Activated T-cell treated with anti-CD3 and anti-CD28 coated beads, Interleukin-2, amount 50 U/mL, for 4 hours (primary cell): ENCODE results near the gene CMYA5. TPM values are rescaled to one million over a fixed set of nuclear protein-coding genes. Genes with fewer than 3 reads are reported as not detected.
A peak's percentile ranks its signal among the peaks of the same experiment; 100 is the strongest.
"Not testable (repeated sequence)": the region's sequence is repeated elsewhere in the genome, so short reads cannot be mapped to it uniquely, and the experiment has no call there.

Experiments used
- ATAC-seq, 2 donors: fragments of 200-7000 bp; cut with Tn5 transposase; one replicate each; pipeline ENCODE4 v1.10.0; 2021
- DNase-seq: peaks from one replicate; pipeline ENCODE4 v3.0.0-alpha.2; 2020
- H3K27me3 Mint-ChIP-seq: one replicate; pipeline ENCODE4 v1.8.0; 2021; ENCODE audit warnings: low read depth, mixed read lengths
- H3K36me3 Mint-ChIP-seq: one replicate; pipeline ENCODE4 v1.8.0; 2022; ENCODE audit warnings: mixed read lengths; ENCODE audit not compliant: insufficient read depth
- H3K4me1 Mint-ChIP-seq: one replicate; pipeline ENCODE4 v1.8.0; 2021; ENCODE audit warnings: low read depth, mixed read lengths
- H3K4me3 Mint-ChIP-seq: one replicate; pipeline ENCODE4 v1.8.0; 2021; ENCODE audit warnings: mild to moderate bottlenecking, moderate library complexity, mixed read lengths
- H3K9me3 Mint-ChIP-seq: one replicate; pipeline ENCODE4 v1.8.0; 2021; ENCODE audit warnings: mixed read lengths
- total RNA-seq, 3 donors: library from RNA; stranded (reverse); gene quantifications; one replicate each; pipeline ENCODE4 v1.2.1, GENCODE V29; 2021

The CMYA5 gene
- total RNA-seq, 3 donors from 2014 or later = 0.10 to 0.22 (median 0.11) TPM

GRCh38 chr5:79784741-79785140, 95.1 kb downstream of the CMYA5 start:
- not testable (repeated sequence) for H3K27me3 Mint-ChIP-seq, H3K36me3 Mint-ChIP-seq, H3K9me3 Mint-ChIP-seq

GRCh38 chr5:79785983-79786382, 96.3 kb downstream of the CMYA5 start:
- Mint-ChIP-seq H3K4me3 (no peak overlapping the region), H3K9me3 (no peaks in the 10 kb centered on the region), H3K27me3 (peaks cover 7% of the 10 kb centered on the region), H3K36me3 (no peaks in the 10 kb centered on the region), H3K4me1 (peaks cover 2% of the 10 kb centered on the region)
- ATAC-seq (no peak), DNase-seq (no peak)

More at GRCh38 chr5:79784741-79785140, 95.1 kb downstream of the CMYA5 start:
- not testable (repeated sequence) for H3K4me1 Mint-ChIP-seq, ATAC-seq, DNase-seq
- H3K4me3 Mint-ChIP-seq = peak overlapping the region; percentile 68

- DNase-seq = no peak
- no peak for ATAC-seq
- Mint-ChIP-seq H3K36me3 (no peaks in the 10 kb centered on the region), H3K27me3 (peaks cover 7% of the 10 kb centered on the region), H3K9me3 (no peaks in the 10 kb centered on the region), H3K4me3 (no peak overlapping the region), H3K4me1 (peaks cover 2% of the 10 kb centered on the region)
Observed at GRCh38 chr5:79787448-79787847, 97.8 kb downstream of the CMYA5 start.

GRCh38 chr5:79791843-79792242, 102.2 kb downstream of the CMYA5 start:
- Mint-ChIP-seq H3K27me3 (peaks cover 5% of the 10 kb centered on the region), H3K4me1 (no peaks in the 10 kb centered on the region), H3K4me3 (no peak overlapping the region), H3K9me3 (no peaks in the 10 kb centered on the region), H3K36me3 (no peaks in the 10 kb centered on the region)
- DNase-seq (no peak), ATAC-seq (no peak)

GRCh38 chr5:79792463-79792862, 102.8 kb downstream of the CMYA5 start:
- no peak for DNase-seq
- Mint-ChIP-seq H3K9me3 (no peaks in the 10 kb centered on the region), H3K27me3 (peaks cover 5% of the 10 kb centered on the region), H3K4me1 (no peaks in the 10 kb centered on the region), H3K36me3 (no peaks in the 10 kb centered on the region), H3K4me3 (no peak overlapping the region)
- ATAC-seq = no peak

- H3K36me3 Mint-ChIP-seq = no peaks in the 10 kb centered on the region
- no peak overlapping the region for H3K4me3 Mint-ChIP-seq
- peaks cover 5% of the 10 kb centered on the region for H3K27me3 Mint-ChIP-seq
- no peaks in the 10 kb centered on the region for H3K4me1 Mint-ChIP-seq
- DNase-seq (no peak), ATAC-seq (no peak)
- H3K9me3 Mint-ChIP-seq = no peaks in the 10 kb centered on the region
Observed at GRCh38 chr5:79793304-79793703, 103.7 kb downstream of the CMYA5 start.

GRCh38 chr5:79793722-79794121, 104.1 kb downstream of the CMYA5 start:
- DNase-seq (no peak), ATAC-seq (no peak)
- H3K4me1 Mint-ChIP-seq = no peaks in the 10 kb centered on the region
- H3K27me3 Mint-ChIP-seq = peaks cover 5% of the 10 kb centered on the region
- H3K4me3 Mint-ChIP-seq = no peak overlapping the region
- H3K9me3 Mint-ChIP-seq = no peaks in the 10 kb centered on the region
- no peaks in the 10 kb centered on the region for H3K36me3 Mint-ChIP-seq

GRCh38 chr5:79794347-79794746, 104.7 kb downstream of the CMYA5 start:
- DNase-seq (no peak), ATAC-seq (no peak)
- no peaks in the 10 kb centered on the region for H3K4me1 Mint-ChIP-seq
- no peaks in the 10 kb centered on the region for H3K36me3 Mint-ChIP-seq
- H3K9me3 Mint-ChIP-seq = no peaks in the 10 kb centered on the region
- no peak overlapping the region for H3K4me3 Mint-ChIP-seq
- H3K27me3 Mint-ChIP-seq = peaks cover 5% of the 10 kb centered on the region

- H3K4me3 Mint-ChIP-seq = no peak overlapping the region
- H3K27me3 Mint-ChIP-seq = no peaks in the 10 kb centered on the region
- H3K4me1 Mint-ChIP-seq = peaks cover 1% of the 10 kb centered on the region
- ATAC-seq = no peak
- DNase-seq = no peak
- no peaks in the 10 kb centered on the region for H3K36me3 Mint-ChIP-seq
- no peaks in the 10 kb centered on the region for H3K9me3 Mint-ChIP-seq
Observed at GRCh38 chr5:79795764-79796398, 106.2 kb downstream of the CMYA5 start.

GRCh38 chr5:79798893-79799590, 109.4 kb downstream of the CMYA5 start:
- H3K4me1 Mint-ChIP-seq = peaks cover 15% of the 10 kb centered on the region
- no peaks in the 10 kb centered on the region for H3K9me3 Mint-ChIP-seq
- H3K36me3 Mint-ChIP-seq = no peaks in the 10 kb centered on the region
- H3K27me3 Mint-ChIP-seq = no peaks in the 10 kb centered on the region
- DNase-seq = no peak
- no peak for ATAC-seq
- H3K4me3 Mint-ChIP-seq = no peak overlapping the region

GRCh38 chr5:79800979-79801827, 111.6 kb downstream of the CMYA5 start:
- ATAC-seq (no peak), DNase-seq (no peak)
- peaks cover 15% of the 10 kb centered on the region for H3K4me1 Mint-ChIP-seq
- H3K9me3 Mint-ChIP-seq = no peaks in the 10 kb centered on the region
- no peaks in the 10 kb centered on the region for H3K36me3 Mint-ChIP-seq
- H3K4me3 Mint-ChIP-seq = no peak overlapping the region
- no peaks in the 10 kb centered on the region for H3K27me3 Mint-ChIP-seq

GRCh38 chr5:79802406-79802805, 112.8 kb downstream of the CMYA5 start:
- Mint-ChIP-seq H3K4me1 (peaks cover 15% of the 10 kb centered on the region), H3K27me3 (no peaks in the 10 kb centered on the region), H3K36me3 (no peaks in the 10 kb centered on the region), H3K4me3 (no peak overlapping the region), H3K9me3 (no peaks in the 10 kb centered on the region)
- ATAC-seq (no peak), DNase-seq (no peak)

GRCh38 chr5:79803007-79803406, 113.4 kb downstream of the CMYA5 start:
- ATAC-seq (no peak), DNase-seq (no peak)
- H3K9me3 Mint-ChIP-seq = no peaks in the 10 kb centered on the region
- H3K4me1 Mint-ChIP-seq = peaks cover 15% of the 10 kb centered on the region
- H3K36me3 Mint-ChIP-seq = no peaks in the 10 kb centered on the region
- H3K27me3 Mint-ChIP-seq = no peaks in the 10 kb centered on the region
- no peak overlapping the region for H3K4me3 Mint-ChIP-seq

- H3K9me3 Mint-ChIP-seq = no peaks in the 10 kb centered on the region
- H3K4me3 Mint-ChIP-seq = no peak overlapping the region
- DNase-seq (no peak), ATAC-seq (no peak)
- no peaks in the 10 kb centered on the region for H3K27me3 Mint-ChIP-seq
- H3K4me1 Mint-ChIP-seq = peaks cover 9% of the 10 kb centered on the region
- no peaks in the 10 kb centered on the region for H3K36me3 Mint-ChIP-seq
Observed at GRCh38 chr5:79806741-79807140, 117.1 kb downstream of the CMYA5 start.
